ENCODE results near the gene DNAL1. TPM values are rescaled to one million over a fixed set of nuclear protein-coding genes. Genes with fewer than 3 reads are reported as not detected.
"Not testable (repeated sequence)": the region's sequence is repeated elsewhere in the genome, so short reads cannot be mapped to it uniquely, and the experiment has no call there.

The DNAL1 gene
- total RNA-seq, 1 experiment from 2014 or later: 14.6 TPM

GRCh38 chr14:73651005-73651404 is 6.2 kb downstream of the DNAL1 start (continued):
- TF ChIP-seq, protein P1, sequence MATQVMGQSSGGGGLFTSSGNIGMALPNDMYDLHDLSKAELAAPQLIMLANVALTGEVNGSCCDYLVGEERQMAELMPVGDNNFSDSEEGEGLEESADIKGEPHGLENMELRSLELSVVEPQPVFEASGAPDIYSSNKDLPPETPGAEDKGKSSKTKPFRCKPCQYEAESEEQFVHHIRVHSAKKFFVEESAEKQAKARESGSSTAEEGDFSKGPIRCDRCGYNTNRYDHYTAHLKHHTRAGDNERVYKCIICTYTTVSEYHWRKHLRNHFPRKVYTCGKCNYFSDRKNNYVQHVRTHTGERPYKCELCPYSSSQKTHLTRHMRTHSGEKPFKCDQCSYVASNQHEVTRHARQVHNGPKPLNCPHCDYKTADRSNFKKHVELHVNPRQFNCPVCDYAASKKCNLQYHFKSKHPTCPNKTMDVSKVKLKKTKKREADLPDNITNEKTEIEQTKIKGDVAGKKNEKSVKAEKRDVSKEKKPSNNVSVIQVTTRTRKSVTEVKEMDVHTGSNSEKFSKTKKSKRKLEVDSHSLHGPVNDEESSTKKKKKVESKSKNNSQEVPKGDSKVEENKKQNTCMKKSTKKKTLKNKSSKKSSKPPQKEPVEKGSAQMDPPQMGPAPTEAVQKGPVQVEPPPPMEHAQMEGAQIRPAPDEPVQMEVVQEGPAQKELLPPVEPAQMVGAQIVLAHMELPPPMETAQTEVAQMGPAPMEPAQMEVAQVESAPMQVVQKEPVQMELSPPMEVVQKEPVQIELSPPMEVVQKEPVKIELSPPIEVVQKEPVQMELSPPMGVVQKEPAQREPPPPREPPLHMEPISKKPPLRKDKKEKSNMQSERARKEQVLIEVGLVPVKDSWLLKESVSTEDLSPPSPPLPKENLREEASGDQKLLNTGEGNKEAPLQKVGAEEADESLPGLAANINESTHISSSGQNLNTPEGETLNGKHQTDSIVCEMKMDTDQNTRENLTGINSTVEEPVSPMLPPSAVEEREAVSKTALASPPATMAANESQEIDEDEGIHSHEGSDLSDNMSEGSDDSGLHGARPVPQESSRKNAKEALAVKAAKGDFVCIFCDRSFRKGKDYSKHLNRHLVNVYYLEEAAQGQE (IDR thresholded peaks at IDR 0.05; ENCODE audit: low read depth): no peak
- TF ChIP-seq CEBPB (IDR thresholded peaks at IDR 0.05; ENCODE audit: low read depth) (no peak), YY1 (IDR thresholded peaks at IDR 0.05; ENCODE audit: extremely low read depth, insufficient replicate concordance, low read depth, low read length) (no peak), JUND (IDR thresholded peaks at IDR 0.05) (no peak)

DNA sequence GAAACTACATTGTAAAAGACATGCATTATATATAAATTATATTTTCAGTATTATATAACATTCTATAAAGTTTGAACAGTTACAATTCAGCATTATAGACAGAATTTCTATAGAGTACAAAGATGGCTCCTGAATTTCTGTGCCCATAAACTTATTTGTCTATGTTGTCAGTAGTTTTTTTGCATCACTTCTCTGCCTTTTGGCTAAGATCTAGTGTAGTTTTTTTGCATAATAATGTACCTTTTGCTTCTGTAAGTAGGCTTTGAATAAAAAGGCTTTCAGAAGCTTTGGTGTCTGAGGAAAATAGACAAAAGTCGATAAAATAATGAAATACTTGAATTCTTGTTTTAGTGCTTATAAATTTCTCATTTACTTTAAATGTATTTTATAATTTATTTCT is 11.1 kb downstream of the DNAL1 start:
- ChIA-PET CTCF (no interaction called here), RAD21 (ENCODE audit: low non-redundant PET in 1 of 2, low total read pairs in 2 of 2, uncharacterized antibody in 2 of 2, unreplicated experiment in 2 of 2) (no interaction called here), POLR2A (no interaction called here)
- H3K9me2 ChIP-seq (ENCODE audit: insufficient read depth): no peaks in the 10 kb centered on the region
- H3K4me1 ChIP-seq (ENCODE audit: control insufficient read depth in 1 of 2, insufficient read depth in 2 of 2, low read length in 2 of 2): no peaks in the 10 kb centered on the region
- no peak overlapping the region for H3K27ac ChIP-seq (ENCODE audit: low read depth, low read length)
- no peak overlapping the region for H2AFZ ChIP-seq (ENCODE audit: low read depth, low read length, poor library complexity, severe bottlenecking)
- H3K36me3 ChIP-seq (ENCODE audit: control insufficient read depth in 1 of 2, insufficient read depth in 2 of 2, low read length in 2 of 2): no peaks in the 10 kb centered on the region
- BruUV-seq (replicated peaks): no TSS peak
- H3K4me3 ChIP-seq (replicated peaks in 1 of 2; ENCODE audit: low read depth in 1 of 2, low read length in 2 of 2): no peak overlapping the region
- H4K20me1 ChIP-seq (ENCODE audit: insufficient read depth): no peaks in the 10 kb centered on the region
- TF ChIP-seq SRF (IDR thresholded peaks at IDR 0.05; ENCODE audit: low read depth) (no peak), ZNF274 (IDR thresholded peaks at IDR 0.05; ENCODE audit: low read depth, low read length) (no peak), JUND (IDR thresholded peaks at IDR 0.05) (no peak), SIN3A (IDR thresholded peaks at IDR 0.05; ENCODE audit: low read depth) (no peak), ZFX (IDR thresholded peaks at IDR 0.05) (no peak), YY1 (IDR thresholded peaks at IDR 0.05; ENCODE audit: extremely low read depth, insufficient replicate concordance, low read depth, low read length) (no peak), CBX3 (IDR thresholded peaks at IDR 0.05; ENCODE audit: low read depth) (no peak)
- TF ChIP-seq, protein P2, sequence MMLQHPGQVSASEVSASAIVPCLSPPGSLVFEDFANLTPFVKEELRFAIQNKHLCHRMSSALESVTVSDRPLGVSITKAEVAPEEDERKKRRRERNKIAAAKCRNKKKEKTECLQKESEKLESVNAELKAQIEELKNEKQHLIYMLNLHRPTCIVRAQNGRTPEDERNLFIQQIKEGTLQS (IDR thresholded peaks at IDR 0.05): no peak
- intact Hi-C loops (cut with micrococcal nuclease): no loop called here
- H3K27me3 ChIP-seq (ENCODE audit: insufficient read depth, low read length): no peaks in the 10 kb centered on the region
- DNase-seq (ENCODE audit: low read depth, low spot score): no peak
- H3K4me2 ChIP-seq (ENCODE audit: low read length): no peak overlapping the region
- ATAC-seq: no peak
- no peaks in the 10 kb centered on the region for H3K9me3 ChIP-seq (ENCODE audit: control insufficient read depth in 1 of 2, insufficient read depth in 1 of 2, low read depth in 1 of 2, low read length in 2 of 2)
- no peak overlapping the region for H3K9ac ChIP-seq (ENCODE audit: low read length)
- H3K79me2 ChIP-seq (ENCODE audit: insufficient read depth, low read length): no peaks in the 10 kb centered on the region

DNA sequence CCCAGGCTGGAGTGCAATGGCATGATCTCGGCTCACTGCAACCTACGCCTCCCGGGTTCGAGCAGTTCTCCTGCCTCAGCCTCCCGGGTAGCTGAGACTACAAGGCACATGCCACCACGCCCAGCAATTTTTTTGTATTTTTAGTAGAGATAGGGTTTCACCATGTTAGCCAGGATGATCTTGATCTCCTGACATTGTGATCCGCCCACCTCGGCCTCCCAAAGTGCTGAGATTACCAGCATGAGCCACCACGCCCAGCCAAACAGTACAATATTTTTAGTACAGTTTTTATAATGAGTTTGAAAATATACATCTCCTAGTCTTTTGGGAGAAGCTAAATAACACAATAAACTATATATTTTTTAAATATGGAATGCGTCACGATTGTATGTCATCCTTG is 14.4 kb downstream of the DNAL1 start:
- H4K20me1 ChIP-seq (ENCODE audit: insufficient read depth); H3K9me3 ChIP-seq (ENCODE audit: control insufficient read depth in 1 of 2, insufficient read depth in 1 of 2, low read depth in 1 of 2, low read length in 2 of 2); H3K4me2 ChIP-seq (ENCODE audit: low read length); CTCF ChIA-PET; H3K9me2 ChIP-seq (ENCODE audit: insufficient read depth); H3K79me2 ChIP-seq (ENCODE audit: insufficient read depth, low read length); H3K4me3 ChIP-seq (replicated peaks in 1 of 2; ENCODE audit: low read depth in 1 of 2, low read length in 2 of 2); H3K36me3 ChIP-seq (ENCODE audit: control insufficient read depth in 1 of 2, insufficient read depth in 2 of 2, low read length in 2 of 2); intact Hi-C loops (cut with micrococcal nuclease); H2AFZ ChIP-seq (ENCODE audit: low read depth, low read length, poor library complexity, severe bottlenecking); H3K27ac ChIP-seq (ENCODE audit: low read depth, low read length); BruUV-seq (replicated peaks); DNase-seq (ENCODE audit: low read depth, low spot score); ATAC-seq; H3K27me3 ChIP-seq (ENCODE audit: insufficient read depth, low read length); H3K9ac ChIP-seq (ENCODE audit: low read length); RAD21 ChIA-PET (ENCODE audit: low non-redundant PET in 1 of 2, low total read pairs in 2 of 2, uncharacterized antibody in 2 of 2, unreplicated experiment in 2 of 2); POLR2A ChIA-PET: not testable (repeated sequence)
- H3K4me1 ChIP-seq (ENCODE audit: control insufficient read depth in 1 of 2, insufficient read depth in 2 of 2, low read length in 2 of 2): peaks cover 5 to 13% of the 10 kb centered on the region in 2 experiments
